HG03439 (cell line): ENCODE results near the gene DMRT1.

Experiments
- ATAC-seq: cut with Tn5 transposase; IDR thresholded peaks from one replicate; pipeline ENCODE4 v1.9.1; 2021; ENCODE audit warnings: mild to moderate bottlenecking, moderate library complexity; ENCODE audit not compliant: unreplicated experiment

DMRT1 gene

GRCh38 chr9:920927-921326 is 79.4 kb downstream of the DMRT1 start:
- ATAC-seq: no peak

DNA sequence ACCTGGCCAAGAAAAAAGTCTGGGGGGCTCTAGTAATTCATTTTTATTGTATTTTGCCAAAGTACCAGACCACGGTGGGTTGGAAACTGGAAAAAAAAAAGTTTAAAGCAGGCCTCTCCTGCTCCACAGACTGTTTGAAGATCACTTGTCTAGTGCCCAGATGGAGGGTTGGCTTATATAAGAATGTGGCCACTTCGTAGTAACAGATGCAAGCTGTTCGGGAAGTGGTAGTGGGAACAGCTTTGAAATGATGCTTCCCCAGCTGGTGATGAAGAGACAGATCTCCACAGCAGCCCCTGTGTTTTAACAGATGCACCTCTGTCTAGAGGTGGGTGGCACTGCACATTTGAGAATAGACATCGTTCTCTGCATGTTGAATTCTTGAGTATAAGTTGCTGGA is 80.7 kb downstream of the DMRT1 start:
- ATAC-seq: no peak

- no peak for ATAC-seq
These were observed 81.2 kb downstream of the DMRT1 start for GRCh38 chr9:922731-923130.

- no peak for ATAC-seq
These were observed 85.5 kb downstream of the DMRT1 start for GRCh38 chr9:926976-927375.

DNA sequence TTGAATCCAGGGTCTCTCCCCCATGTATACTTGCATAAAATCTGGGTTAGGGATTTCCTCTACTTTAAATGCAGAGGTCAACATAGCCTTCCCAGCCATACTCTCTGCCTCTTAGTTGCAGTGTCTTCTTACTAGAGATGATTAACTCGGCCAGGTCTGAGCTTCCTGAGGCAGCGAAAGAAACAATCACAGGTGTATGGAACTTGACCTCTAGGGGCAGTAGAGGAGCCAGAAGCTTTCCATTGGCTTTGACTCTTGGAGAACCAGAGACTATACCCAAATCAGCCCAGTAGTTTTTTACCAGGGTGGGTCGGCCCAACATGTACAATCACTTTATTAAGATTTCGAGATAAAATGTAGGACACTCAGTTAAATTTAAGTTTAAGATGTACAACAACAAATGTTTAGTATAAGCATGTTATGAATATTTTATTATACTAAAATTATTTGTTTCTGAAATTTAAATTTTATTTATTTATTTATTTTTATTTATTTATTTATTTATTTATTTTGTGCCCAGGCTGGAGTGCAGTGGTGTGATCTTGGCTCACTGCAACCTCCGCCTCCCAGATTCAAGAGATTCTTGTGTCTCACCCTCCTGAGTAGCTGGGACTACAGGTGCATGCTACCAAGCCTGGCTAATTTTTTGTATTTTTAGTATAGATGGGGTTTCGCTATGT is 87.0 kb downstream of the DMRT1 start:
- ATAC-seq: no peak

DNA sequence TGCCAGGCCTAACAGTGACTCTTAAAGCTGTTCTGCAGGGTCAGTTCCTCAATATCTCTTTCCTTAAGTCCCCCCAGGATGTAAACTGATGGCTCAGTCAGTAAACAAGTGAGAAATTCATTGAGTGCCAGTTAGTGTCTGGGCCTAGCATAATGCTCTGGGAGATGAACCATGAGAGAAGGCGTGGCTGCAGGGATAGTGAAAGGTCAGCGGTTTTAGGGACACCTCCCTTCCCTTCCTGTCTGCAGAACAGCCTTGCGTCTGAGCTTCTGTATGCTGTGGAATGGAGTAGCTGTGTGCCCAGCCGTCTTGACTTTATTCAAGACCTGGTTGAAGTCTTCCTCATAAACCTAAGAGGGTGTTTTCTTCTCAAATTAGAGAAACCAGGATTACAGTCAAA is 88.2 kb downstream of the DMRT1 start:
- ATAC-seq: no peak

DNA sequence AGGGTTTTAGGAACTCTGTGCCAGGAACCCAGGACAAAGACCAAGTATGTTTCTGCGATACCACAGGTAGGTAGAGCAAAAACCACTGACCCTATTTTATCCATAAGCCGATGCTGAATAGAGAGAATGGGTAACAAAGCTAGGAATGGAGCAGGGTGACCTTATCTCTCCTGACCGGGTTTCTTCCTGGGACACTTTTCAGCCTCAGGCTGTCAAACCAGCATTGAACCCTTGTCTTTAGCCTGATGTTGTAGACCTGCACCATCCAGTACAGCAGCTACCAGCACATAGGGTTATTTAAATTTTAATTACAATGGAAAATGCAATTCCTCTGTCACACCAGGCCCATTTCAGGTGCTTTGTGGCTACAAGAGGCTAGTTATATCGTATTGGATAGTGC is 91.9 kb downstream of the DMRT1 start:
- ATAC-seq: no peak

DNA sequence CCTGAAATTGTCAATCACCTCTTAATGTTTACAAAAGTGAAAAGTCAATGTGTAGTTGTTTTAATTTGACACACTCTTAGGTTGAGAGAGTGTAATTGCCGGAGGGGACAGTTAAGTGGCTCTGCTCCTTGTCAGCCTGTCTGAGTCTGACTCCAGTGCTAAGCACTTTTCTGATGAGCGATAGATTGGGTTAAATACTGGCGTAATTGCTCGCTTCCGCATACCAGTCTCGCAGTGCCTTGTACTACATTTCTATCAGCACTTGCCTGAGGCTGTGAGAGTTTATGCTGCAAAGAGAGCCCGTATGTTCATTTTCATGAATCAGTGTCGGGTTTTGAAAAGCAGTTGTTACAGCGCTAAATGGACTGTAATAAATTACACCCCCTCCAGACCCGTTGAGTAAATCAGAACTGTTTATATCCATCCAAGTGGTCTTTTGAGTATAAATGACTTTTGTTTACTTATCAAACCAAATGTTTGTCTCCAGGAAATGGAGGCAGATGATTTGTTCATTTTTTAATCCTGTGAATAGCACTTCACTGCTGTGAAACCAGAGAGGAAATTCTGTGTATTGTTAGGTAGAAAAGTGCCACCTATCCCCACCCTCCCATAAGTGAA is 94.0 kb downstream of the DMRT1 start:
- no peak for ATAC-seq

DNA sequence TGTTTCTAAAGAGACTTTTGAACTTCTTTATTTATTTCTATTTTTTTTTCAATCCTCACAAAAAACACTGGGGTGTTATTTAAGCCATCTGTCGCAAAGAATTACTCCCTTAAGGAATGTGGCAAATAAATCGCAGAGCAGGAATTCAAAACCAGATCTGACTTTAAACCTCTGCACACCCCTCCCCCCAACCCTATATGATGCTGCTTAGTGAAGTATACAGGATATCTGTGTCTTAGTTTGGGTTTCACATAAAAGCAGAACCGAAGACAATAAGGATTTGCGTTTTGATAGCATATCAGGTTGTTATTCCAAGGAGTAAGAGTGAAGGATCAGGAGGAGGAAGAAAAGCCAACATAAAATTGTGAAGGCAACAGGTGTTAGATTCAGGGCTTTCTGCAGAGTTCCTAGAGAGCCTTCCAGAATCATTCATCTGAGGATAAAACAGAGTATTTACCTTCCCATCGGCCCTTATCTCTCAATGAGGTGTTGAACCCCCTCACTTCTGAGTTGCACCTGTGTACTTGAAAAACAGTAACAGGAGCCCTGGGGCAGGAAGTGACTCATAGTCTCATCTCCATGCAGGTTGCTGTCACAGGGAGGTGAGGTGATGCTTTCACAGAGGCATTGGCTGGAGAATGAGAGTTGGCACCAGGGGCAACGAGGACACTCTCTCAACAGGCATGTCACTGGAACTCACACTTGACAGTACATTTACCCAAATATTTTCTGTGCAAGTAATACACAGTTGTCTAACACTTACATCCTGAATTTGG is 101.5 kb downstream of the DMRT1 start:
- no peak for ATAC-seq

- no peak for ATAC-seq
These were observed 106.5 kb downstream of the DMRT1 start for GRCh38 chr9:947985-948384.

DNA sequence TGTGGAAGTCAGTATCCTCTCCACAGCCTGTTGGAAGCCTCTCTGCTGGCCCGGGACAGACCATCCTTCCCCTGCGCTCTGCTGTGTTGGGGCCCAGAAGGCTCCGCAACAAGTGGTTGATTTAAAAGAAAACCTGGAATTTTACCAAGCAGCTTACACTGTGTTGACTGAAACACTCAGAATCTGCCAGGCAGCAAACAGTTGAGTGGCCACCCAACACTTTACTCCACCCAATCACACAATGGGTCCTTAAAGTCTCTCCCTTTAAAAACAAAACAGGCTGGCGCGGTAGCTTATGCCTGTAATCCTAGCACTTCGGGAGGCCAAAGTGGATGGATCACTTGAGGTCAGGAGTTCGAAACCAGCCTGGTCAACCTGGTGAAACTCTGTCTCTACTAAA is 107.0 kb downstream of the DMRT1 start:
- no peak for ATAC-seq

GRCh38 chr9:950139-950538 is 108.6 kb downstream of the DMRT1 start:
- ATAC-seq: no peak

- no peak for ATAC-seq
These were observed 111.0 kb downstream of the DMRT1 start for GRCh38 chr9:952546-952945.

DNA sequence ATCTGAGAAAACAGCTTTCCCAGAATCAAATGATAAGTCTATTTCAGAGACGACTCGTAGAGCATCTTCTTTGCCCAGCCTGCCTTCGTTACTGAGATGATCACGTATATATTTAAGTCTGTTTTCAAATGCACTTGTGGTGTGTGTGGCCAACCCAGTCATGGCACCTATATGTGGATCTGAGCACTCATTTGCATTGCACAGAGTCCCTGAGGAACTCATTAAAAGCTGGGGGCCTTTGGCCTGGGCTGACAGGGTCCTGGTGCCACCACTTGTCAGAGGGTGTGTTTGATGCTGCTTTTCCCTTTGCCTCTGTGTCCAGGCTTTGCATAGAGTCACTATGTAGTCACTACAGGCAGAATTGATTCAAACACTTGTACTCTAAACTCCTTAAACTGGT is 117.6 kb downstream of the DMRT1 start:
- no peak for ATAC-seq

DNA sequence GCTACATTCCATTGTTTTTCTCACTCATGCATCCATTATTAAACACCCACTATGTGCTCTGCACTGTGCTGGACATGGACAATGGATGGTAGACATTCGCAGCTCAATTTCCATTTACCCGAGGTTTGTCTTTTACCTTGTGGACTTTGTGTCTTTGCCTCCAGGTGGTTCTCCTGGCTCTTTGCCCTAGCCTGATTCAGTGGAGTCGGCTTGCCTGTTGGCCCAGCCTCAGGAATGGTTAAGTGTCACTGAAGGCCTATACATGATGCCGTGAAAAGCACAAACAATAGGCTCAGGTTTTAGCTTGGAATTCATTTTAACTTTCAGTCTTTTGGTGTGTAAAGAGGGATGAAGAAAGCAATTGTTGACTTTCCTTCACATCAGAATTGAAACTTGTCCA is 118.4 kb downstream of the DMRT1 start:
- ATAC-seq: no peak

GRCh38 chr9:962023-962422 is 120.5 kb downstream of the DMRT1 start:
- no peak for ATAC-seq

DNA sequence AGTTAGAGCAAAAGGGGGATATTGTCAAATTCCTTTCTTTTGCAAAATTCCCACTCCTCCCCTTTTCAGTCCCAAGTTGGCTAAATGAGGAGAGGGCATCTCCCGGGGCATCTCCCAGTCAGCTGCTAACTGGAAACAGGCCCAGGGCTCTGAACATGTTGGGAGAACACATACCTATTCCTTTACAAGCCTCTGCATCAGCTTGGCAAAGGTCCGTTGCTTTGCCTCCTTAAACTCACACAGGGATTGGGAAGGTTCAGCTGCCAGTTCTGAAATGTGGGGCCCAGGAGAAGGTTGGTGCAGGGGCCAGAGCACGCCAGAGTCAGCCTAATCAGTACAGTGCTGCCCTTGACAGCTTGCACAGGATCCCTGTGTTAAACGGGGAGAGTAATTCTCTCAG is 124.0 kb downstream of the DMRT1 start:
- ATAC-seq: no peak

DNA sequence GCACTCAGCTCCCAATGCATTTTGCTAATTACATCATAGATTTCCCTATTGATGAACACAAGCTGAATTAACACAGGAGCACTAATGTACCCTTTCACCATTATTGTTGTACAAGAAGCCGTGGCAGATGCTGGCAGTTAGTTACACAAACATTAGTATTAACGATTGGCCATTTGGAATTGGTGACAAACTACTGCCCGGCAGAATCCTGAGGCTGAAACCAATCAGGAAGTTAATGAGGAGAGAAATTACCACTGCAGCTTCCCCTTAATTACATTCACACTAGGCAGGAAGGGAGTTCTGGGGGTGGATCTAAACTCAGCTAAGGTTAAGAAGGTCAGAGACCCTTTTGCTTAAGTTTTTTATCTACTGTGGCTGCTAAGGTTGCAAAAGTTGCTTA is 125.4 kb downstream of the DMRT1 start:
- no peak for ATAC-seq

GRCh38 chr9:967436-967835 is 125.9 kb downstream of the DMRT1 start:
- ATAC-seq: no peak

- ATAC-seq: no peak
These were observed 126.6 kb downstream of the DMRT1 start for GRCh38 chr9:967903-968641.

- ATAC-seq: no peak
These were observed 128.0 kb downstream of the DMRT1 start for GRCh38 chr9:969310-970150.
